Measurements from ENCODE around the gene DNASE1L1. TPM values are rescaled to one million over a fixed set of nuclear protein-coding genes. Genes with fewer than 3 reads are reported as not detected.

The DNASE1L1 gene
- total and polyA plus RNA-seq, 2 donors (not counting 1 experiment from before 2014, with no cell fraction given), result 11.3 to 38.5 TPM

DNA sequence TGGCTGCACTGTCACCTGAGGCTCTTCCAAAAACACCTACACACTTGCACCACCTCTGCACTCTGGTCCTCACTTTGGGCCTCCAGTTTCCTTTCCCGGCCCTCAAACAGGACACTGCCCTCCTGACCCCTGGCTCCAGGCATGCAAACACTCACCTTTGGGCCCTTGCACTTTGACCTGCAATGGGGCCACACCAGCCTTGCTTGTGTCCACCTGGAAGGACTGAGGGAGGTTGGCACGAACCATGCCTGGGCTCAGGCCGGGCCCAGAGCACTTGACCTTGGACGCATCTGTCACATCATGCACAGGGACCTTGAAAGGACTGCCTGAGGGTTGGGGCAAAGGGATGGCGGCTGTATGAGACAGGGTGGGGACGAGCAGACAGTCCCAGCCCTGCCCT is 50.2 kb downstream of the DNASE1L1 start:
- peaks cover 68% of the 10 kb centered on the region for H3K36me3 ChIP-seq (ENCODE audit: control insufficient read depth, insufficient read depth, low read length)
- H3K79me2 ChIP-seq (ENCODE audit: control insufficient read depth, insufficient read depth, low read length), result peaks cover 78% of the 10 kb centered on the region
- H3K27me3 ChIP-seq (ENCODE audit: control insufficient read depth, insufficient read depth, low read length), result no peaks in the 10 kb centered on the region
- H3K9ac ChIP-seq (ENCODE audit: insufficient read depth, low read length), result no peak overlapping the region
- no peak overlapping the region for H2AFZ ChIP-seq (ENCODE audit: low read length)
- TF ChIP-seq EZH2 (IDR thresholded peaks at IDR 0.05; ENCODE audit: low read length, missing control alignments) (no peak), CTCF (conservative IDR thresholded peaks at IDR 0.05 in 1 of 2, IDR thresholded peaks at IDR 0.05 in 1 of 2; ENCODE audit: low read depth in 1 of 2, low read length in 2 of 2) (no peak)
- no peak overlapping the region for H3K4me2 ChIP-seq (ENCODE audit: extremely low read depth, insufficient read depth, low read length)
- no peak for DNase-seq (ENCODE audit: low read depth in 2 of 2)
- no peaks in the 10 kb centered on the region for H3K4me1 ChIP-seq (ENCODE audit: control insufficient read depth, extremely low read depth, insufficient read depth, low read length)
- no peaks in the 10 kb centered on the region for H4K20me1 ChIP-seq (ENCODE audit: control insufficient read depth, extremely low read depth, insufficient read depth, low read length)
- H3K4me3 ChIP-seq (replicated peaks in 1 of 4; ENCODE audit: control extremely low read depth in 1 of 4, insufficient read depth in 1 of 4, low read depth in 3 of 4, low read length in 4 of 4), result no peak overlapping the region
- H3K27ac ChIP-seq (ENCODE audit: insufficient read depth, low read length), result no peak overlapping the region
- no peaks in the 10 kb centered on the region for H3K9me3 ChIP-seq (ENCODE audit: control insufficient read depth, insufficient read depth, low read depth, low read length)

DNA sequence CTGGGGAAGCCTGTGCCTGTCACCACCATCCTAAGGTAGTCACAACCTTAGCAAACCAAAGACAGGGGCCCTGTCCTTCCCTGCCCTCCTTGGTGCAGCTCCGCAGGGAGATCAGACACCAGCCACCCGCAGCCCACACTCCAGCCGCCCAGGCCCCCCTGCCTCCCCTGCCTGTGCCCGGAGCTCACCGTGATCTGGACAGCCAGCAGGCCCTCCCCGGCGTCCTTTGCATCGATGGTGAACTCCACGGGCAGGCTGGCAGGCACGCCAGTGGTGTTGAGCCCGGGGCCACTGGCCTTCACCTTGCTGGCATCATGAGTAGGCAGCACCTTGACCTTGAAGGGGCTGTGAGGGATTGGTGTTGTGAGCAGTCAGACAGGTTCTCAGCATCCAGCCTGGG is 51.0 kb downstream of the DNASE1L1 start:
- Histone ChIP-seq H3K9ac (ENCODE audit: insufficient read depth, low read length) (no peak overlapping the region), H3K79me2 (ENCODE audit: control insufficient read depth, insufficient read depth, low read length) (peaks cover 77% of the 10 kb centered on the region), H3K4me2 (ENCODE audit: extremely low read depth, insufficient read depth, low read length) (no peak overlapping the region), H3K4me1 (ENCODE audit: control insufficient read depth, extremely low read depth, insufficient read depth, low read length) (no peaks in the 10 kb centered on the region), H3K27me3 (ENCODE audit: control insufficient read depth, insufficient read depth, low read length) (no peaks in the 10 kb centered on the region), H3K9me3 (ENCODE audit: control insufficient read depth, insufficient read depth, low read depth, low read length) (no peaks in the 10 kb centered on the region), H3K36me3 (ENCODE audit: control insufficient read depth, insufficient read depth, low read length) (peaks cover 73% of the 10 kb centered on the region), H3K4me3 (replicated peaks in 1 of 4; ENCODE audit: control extremely low read depth in 1 of 4, insufficient read depth in 1 of 4, low read depth in 3 of 4, low read length in 4 of 4) (no peak overlapping the region), H4K20me1 (ENCODE audit: control insufficient read depth, extremely low read depth, insufficient read depth, low read length) (no peaks in the 10 kb centered on the region), H2AFZ (ENCODE audit: low read length) (no peak overlapping the region), H3K27ac (ENCODE audit: insufficient read depth, low read length) (no peak overlapping the region)
- TF ChIP-seq CTCF (conservative IDR thresholded peaks at IDR 0.05 in 1 of 2, IDR thresholded peaks at IDR 0.05 in 1 of 2; ENCODE audit: low read depth in 1 of 2, low read length in 2 of 2) (no peak), EZH2 (IDR thresholded peaks at IDR 0.05; ENCODE audit: low read length, missing control alignments) (no peak)
- DNase-seq (ENCODE audit: low read depth in 2 of 2), result no peak

DNA sequence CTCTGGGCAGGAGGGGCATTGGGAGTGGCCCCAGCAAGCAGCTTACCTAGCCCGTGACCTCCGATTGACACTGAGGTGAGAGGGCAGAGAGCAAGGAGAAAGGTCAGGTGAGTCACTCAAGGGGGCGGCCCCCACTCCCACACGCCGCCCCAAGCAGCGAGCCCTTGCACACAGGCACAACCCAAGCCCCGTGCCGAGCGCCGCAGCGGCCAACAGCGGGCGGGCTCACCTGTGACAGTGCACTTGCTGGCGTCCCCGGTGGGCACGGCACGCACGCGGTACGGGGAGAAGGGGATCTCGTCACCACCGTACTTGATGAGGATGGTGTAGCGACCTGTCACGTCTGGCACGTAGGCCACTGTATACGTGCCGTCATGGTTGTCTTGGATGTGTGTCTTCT is 51.8 kb downstream of the DNASE1L1 start:
- Histone ChIP-seq H3K4me3 (replicated peaks in 1 of 4; ENCODE audit: control extremely low read depth in 1 of 4, insufficient read depth in 1 of 4, low read depth in 3 of 4, low read length in 4 of 4) (no peak overlapping the region), H3K27ac (ENCODE audit: insufficient read depth, low read length) (no peak overlapping the region), H3K79me2 (ENCODE audit: control insufficient read depth, insufficient read depth, low read length) (peaks cover 69% of the 10 kb centered on the region), H4K20me1 (ENCODE audit: control insufficient read depth, extremely low read depth, insufficient read depth, low read length) (no peaks in the 10 kb centered on the region), H3K9me3 (ENCODE audit: control insufficient read depth, insufficient read depth, low read depth, low read length) (no peaks in the 10 kb centered on the region), H3K27me3 (ENCODE audit: control insufficient read depth, insufficient read depth, low read length) (no peaks in the 10 kb centered on the region), H2AFZ (ENCODE audit: low read length) (no peak overlapping the region), H3K4me1 (ENCODE audit: control insufficient read depth, extremely low read depth, insufficient read depth, low read length) (no peaks in the 10 kb centered on the region), H3K36me3 (ENCODE audit: control insufficient read depth, insufficient read depth, low read length) (peaks cover 75% of the 10 kb centered on the region), H3K4me2 (ENCODE audit: extremely low read depth, insufficient read depth, low read length) (no peak overlapping the region), H3K9ac (ENCODE audit: insufficient read depth, low read length) (no peak overlapping the region)
- no peak for DNase-seq (ENCODE audit: low read depth in 2 of 2)
- no peak for TF ChIP-seq CTCF (conservative IDR thresholded peaks at IDR 0.05 in 1 of 2, IDR thresholded peaks at IDR 0.05 in 1 of 2; ENCODE audit: low read depth in 1 of 2, low read length in 2 of 2)
- no peak for TF ChIP-seq EZH2 (IDR thresholded peaks at IDR 0.05; ENCODE audit: low read length, missing control alignments)

All from fibroblast of lung (primary cell).